Endodermal cell (in vitro differentiated cells): ENCODE results near the gene NOS1AP. TPM values are rescaled to one million over a fixed set of nuclear protein-coding genes. Genes with fewer than 3 reads are reported as not detected.

Source experiments
- DNase-seq: peaks from one replicate; pipeline ENCODE4 v3.0.0-alpha.2; 2017
- H3K27ac ChIP-seq: 2 replicates; pipeline ENCODE4 v1.5.1; 2013; ENCODE audit warnings: mild to moderate bottlenecking, low read depth, low read length, moderate library complexity
- H3K27me3 ChIP-seq: 2 replicates; pipeline ENCODE4 v1.6.1; 2013; ENCODE audit warnings: mild to moderate bottlenecking, low read length, moderate library complexity; ENCODE audit not compliant: insufficient read depth, control insufficient read depth, poor library complexity, severe bottlenecking
- H3K36me3 ChIP-seq: 2 replicates; pipeline ENCODE4 v1.7.0; 2013; ENCODE audit warnings: mild to moderate bottlenecking, low read length, moderate library complexity; ENCODE audit not compliant: control insufficient read depth, insufficient read depth
- H3K4me1 ChIP-seq: one replicate; pipeline ENCODE4 v1.7.0; 2013; ENCODE audit warnings: low read length; ENCODE audit not compliant: control insufficient read depth, insufficient read depth
- H3K4me3 ChIP-seq: 2 replicates; pipeline ENCODE4 v1.5.1; 2013; ENCODE audit warnings: mild to moderate bottlenecking, low read length, moderate library complexity
- H3K9ac ChIP-seq: 2 replicates; pipeline ENCODE4 v1.6.1; 2013; ENCODE audit warnings: mild to moderate bottlenecking, low read length, moderate library complexity; ENCODE audit not compliant: poor library complexity, severe bottlenecking; ENCODE audit errors: extremely low read depth
- H3K9me3 ChIP-seq: 2 replicates; pipeline ENCODE4 v1.6.1; 2013; ENCODE audit warnings: mild to moderate bottlenecking, low read length, moderate library complexity; ENCODE audit not compliant: control insufficient read depth
- H3K27ac Mint-ChIP-seq: 2 replicates; pipeline ENCODE4 v1.8.0; 2020; ENCODE audit warnings: mixed read lengths
- H3K27me3 Mint-ChIP-seq: 2 replicates; pipeline ENCODE4 v1.8.0; 2021; ENCODE audit warnings: mild to moderate bottlenecking, mixed read lengths; ENCODE audit not compliant: insufficient read depth
- H3K36me3 Mint-ChIP-seq: 2 replicates; pipeline ENCODE4 v1.8.0; 2020; ENCODE audit warnings: low read depth, mixed read lengths
- H3K4me1 Mint-ChIP-seq: 2 replicates; pipeline ENCODE4 v1.8.0; 2020; ENCODE audit warnings: mixed read lengths
- H3K4me3 Mint-ChIP-seq: 2 replicates; pipeline ENCODE4 v1.8.0; 2020; ENCODE audit warnings: mild to moderate bottlenecking, moderate library complexity, mixed read lengths
- H3K9me3 Mint-ChIP-seq: 2 replicates; pipeline ENCODE4 v1.8.0; 2020; ENCODE audit warnings: mild to moderate bottlenecking, mixed read lengths
- WGBS, 2 experiments: methylation state at CpG; one replicate each; pipeline versions ENCODE4 v1.1.5 to v1.1.7; 2013; ENCODE audit warnings: missing lambda C conversion rate in 2 of 2, mixed read lengths in 1 of 2; ENCODE audit not compliant: insufficient coverage in 1 of 2, insufficient read length in 1 of 2; 5-methylcytosine and 5-hydroxymethylcytosine counted together
- total RNA-seq, 2 donors: library from RNA; stranded (reverse); fragmentation: NEBNext Ultra II Directional in 1 of 2; extraction: Animal tissue kit (Norgen Biotek cat#: 25700) in 1 of 2; gene quantifications; 2 replicates in 1 of 2; 3 replicates in 1 of 2; pipeline ENCODE4 v1.2.1, GENCODE V29; 2021
- TF ChIP-seq, protein P1 (sequence below): fragments of 200-600 bp; sonication (generic); conservative IDR thresholded peaks from 2 replicates; pipeline ENCODE4 v1.5.0; 2021; ENCODE audit warnings: antibody characterized with exemption, mild to moderate bottlenecking

The NOS1AP gene
- total RNA-seq, 2 donors from 2014 or later = 4.8 to 5.9 TPM

DNA sequence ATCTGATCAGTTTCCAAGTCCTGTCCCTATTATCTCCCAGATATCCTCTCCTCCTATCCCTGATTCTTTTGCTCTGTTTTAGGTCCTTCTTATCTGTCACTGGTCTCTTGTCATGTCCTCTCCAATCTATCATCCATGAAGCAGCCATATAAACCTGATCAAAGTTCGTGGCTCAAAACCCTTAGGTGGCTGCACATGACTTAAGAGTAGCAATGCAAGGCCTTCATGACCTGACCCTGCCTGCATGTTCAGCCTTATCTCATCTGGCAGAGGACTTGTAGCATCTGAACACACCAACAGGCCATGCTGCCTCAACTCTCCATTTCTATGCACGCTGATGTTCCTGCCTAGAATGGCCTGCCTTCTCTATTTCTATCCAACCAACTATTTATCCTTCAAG is 65.2 kb downstream of the NOS1AP start:
- H3K27ac ChIP-seq = no peak overlapping the region

DNA sequence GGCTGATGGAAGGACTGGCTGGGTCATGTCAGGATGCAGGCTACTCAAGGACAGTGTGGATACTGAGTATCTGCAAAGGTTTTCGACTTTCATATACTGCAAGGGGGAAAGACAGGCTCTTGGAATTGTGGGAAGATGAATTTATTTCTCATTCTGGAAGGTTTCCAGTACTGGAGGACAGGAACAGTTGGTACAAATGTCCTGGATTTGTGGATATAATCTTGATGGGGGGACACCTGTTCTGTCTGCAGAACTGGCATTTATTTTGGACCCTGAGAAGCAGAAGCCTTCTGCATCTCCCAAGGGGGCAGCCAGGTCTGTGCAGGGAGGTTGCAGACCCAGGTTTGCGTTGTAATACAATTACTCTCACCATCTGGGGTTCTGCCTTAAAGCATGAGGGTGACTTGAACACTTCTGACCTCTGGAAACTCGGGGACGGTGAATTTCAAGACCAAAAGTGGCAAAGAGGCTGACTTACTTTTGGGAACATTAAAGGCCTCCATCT is 65.8 kb downstream of the NOS1AP start:
- Histone ChIP-seq H3K9ac (no peak overlapping the region), H3K27ac (no peak overlapping the region), H3K4me1 (peaks cover 26% of the 10 kb centered on the region), H3K27me3 (peaks cover 2% of the 10 kb centered on the region), H3K36me3 (no peaks in the 10 kb centered on the region), H3K4me3 (no peak overlapping the region), H3K9me3 (no peaks in the 10 kb centered on the region)
- 96 to 97% methylated on average over 3 to 4 of the region's 4 CpGs for WGBS, 2 experiments
- peaks cover 14% of the 10 kb centered on the region for H3K27me3 Mint-ChIP-seq
- H3K4me3 Mint-ChIP-seq = no peak overlapping the region
- DNase-seq = no peak
- H3K36me3 Mint-ChIP-seq = no peaks in the 10 kb centered on the region
- TF ChIP-seq, protein P1, sequence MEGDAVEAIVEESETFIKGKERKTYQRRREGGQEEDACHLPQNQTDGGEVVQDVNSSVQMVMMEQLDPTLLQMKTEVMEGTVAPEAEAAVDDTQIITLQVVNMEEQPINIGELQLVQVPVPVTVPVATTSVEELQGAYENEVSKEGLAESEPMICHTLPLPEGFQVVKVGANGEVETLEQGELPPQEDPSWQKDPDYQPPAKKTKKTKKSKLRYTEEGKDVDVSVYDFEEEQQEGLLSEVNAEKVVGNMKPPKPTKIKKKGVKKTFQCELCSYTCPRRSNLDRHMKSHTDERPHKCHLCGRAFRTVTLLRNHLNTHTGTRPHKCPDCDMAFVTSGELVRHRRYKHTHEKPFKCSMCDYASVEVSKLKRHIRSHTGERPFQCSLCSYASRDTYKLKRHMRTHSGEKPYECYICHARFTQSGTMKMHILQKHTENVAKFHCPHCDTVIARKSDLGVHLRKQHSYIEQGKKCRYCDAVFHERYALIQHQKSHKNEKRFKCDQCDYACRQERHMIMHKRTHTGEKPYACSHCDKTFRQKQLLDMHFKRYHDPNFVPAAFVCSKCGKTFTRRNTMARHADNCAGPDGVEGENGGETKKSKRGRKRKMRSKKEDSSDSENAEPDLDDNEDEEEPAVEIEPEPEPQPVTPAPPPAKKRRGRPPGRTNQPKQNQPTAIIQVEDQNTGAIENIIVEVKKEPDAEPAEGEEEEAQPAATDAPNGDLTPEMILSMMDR = no peak
- H3K9me3 Mint-ChIP-seq = no peaks in the 10 kb centered on the region
- peaks cover 58% of the 10 kb centered on the region for H3K4me1 Mint-ChIP-seq
- H3K27ac Mint-ChIP-seq = no peak overlapping the region

More for the DNA sequence above, 65.2 kb downstream of the NOS1AP start:
- Histone ChIP-seq H3K27me3 (peaks cover 6% of the 10 kb centered on the region), H3K9me3 (no peaks in the 10 kb centered on the region), H3K9ac (no peak overlapping the region), H3K4me1 (peaks cover 26% of the 10 kb centered on the region), H3K36me3 (no peaks in the 10 kb centered on the region), H3K4me3 (no peak overlapping the region)
- peaks cover 58% of the 10 kb centered on the region for H3K4me1 Mint-ChIP-seq
- TF ChIP-seq, protein P1 = no peak
- 96 to 100% methylated on average over 1 to 2 of the region's 2 CpGs for whole genome bisulfite sequencing, 2 experiments
- H3K4me3 Mint-ChIP-seq = no peak overlapping the region
- no peak overlapping the region for H3K27ac Mint-ChIP-seq
- H3K9me3 Mint-ChIP-seq = no peaks in the 10 kb centered on the region
- no peak for DNase-seq
- no peaks in the 10 kb centered on the region for H3K36me3 Mint-ChIP-seq
- H3K27me3 Mint-ChIP-seq = peaks cover 17% of the 10 kb centered on the region

DNA sequence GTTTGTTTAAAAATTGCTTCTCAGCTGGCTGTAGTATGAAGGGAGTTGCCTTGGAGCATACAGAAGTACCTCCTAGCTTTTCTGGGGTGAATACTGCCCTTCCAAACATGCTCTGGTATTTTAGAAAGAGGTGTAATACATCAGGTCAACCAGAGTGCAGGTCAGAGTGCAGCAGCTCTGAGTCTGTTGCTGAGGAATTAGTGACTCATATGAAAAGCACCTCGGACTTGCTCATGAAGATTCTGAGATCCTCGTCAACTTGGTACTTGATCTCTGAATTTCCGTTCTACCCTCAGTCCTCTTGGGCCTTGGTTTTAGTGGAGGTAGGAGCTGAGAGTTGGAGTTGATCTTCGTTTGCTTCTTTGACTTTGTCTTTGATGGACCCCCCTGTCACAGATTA is 67.3 kb downstream of the NOS1AP start:
- H3K4me3 Mint-ChIP-seq = no peak overlapping the region
- no peak overlapping the region for H3K9ac ChIP-seq
- WGBS, 2 experiments = 64 to 69% methylated on average over 4 of the region's 4 CpGs
- peaks cover 64% of the 10 kb centered on the region for H3K4me1 Mint-ChIP-seq
- H3K27me3 ChIP-seq = no peaks in the 10 kb centered on the region
- no peak overlapping the region for H3K27ac Mint-ChIP-seq
- no peaks in the 10 kb centered on the region for H3K9me3 ChIP-seq
- H3K9me3 Mint-ChIP-seq = no peaks in the 10 kb centered on the region
- TF ChIP-seq, protein P1 = no peak
- peaks cover 26% of the 10 kb centered on the region for H3K4me1 ChIP-seq
- H3K27ac ChIP-seq = no peak overlapping the region
- no peaks in the 10 kb centered on the region for H3K36me3 Mint-ChIP-seq
- no peak overlapping the region for H3K4me3 ChIP-seq
- no peaks in the 10 kb centered on the region for H3K36me3 ChIP-seq
- H3K27me3 Mint-ChIP-seq = peaks cover 7% of the 10 kb centered on the region
- no peak for DNase-seq
